ENCODE data around the gene SYNJ1. TPM values are rescaled to one million over a fixed set of nuclear protein-coding genes. Genes with fewer than 3 reads are reported as not detected.
A peak's percentile ranks its signal among the peaks of the same experiment; 100 is the strongest.

SYNJ1 gene
- total and polyA plus RNA-seq, 2 of the 13 experiments (the other 11 are each of a cell fraction or from before 2014, with no cell fraction given): 2.0 to 2.7 TPM

GRCh38 chr21:32612075-32612998 lies 115.5 kb downstream of the SYNJ1 start, which contains the start of gene CFAP298 (continued):
- TF ChIP-seq ZGPAT (CRISPR knock-in tag; IDR thresholded peaks at IDR 0.05) (peak; percentile 81; the same call in 1 of the 2 replicates), ZKSCAN5 (CRISPR knock-in tag; IDR thresholded peaks at IDR 0.05) (no peak), ZNF773 (CRISPR knock-in tag; IDR thresholded peaks at IDR 0.05; ENCODE audit: borderline replicate concordance) (peak; percentile 76; the same call in 1 of the 2 replicates), TEAD2 (CRISPR knock-in tag; IDR thresholded peaks at IDR 0.05) (no peak), ARID3A (IDR thresholded peaks at IDR 0.05; ENCODE audit: low read depth, low read length) (no peak), ZNF430 (CRISPR knock-in tag; IDR thresholded peaks at IDR 0.05) (0 out of 2 replicates have a peak, but pooled peaks have one; percentile 11), ZIK1 (CRISPR knock-in tag; IDR thresholded peaks at IDR 0.05; ENCODE audit: borderline replicate concordance, low read depth) (no peak; the same call in 1 of the 2 replicates), ZBTB20 (CRISPR knock-in tag; IDR thresholded peaks at IDR 0.05; ENCODE audit: borderline replicate concordance, low read depth) (peak; percentile 20; the same call in 1 of the 2 replicates), ZNF572 (CRISPR knock-in tag; IDR thresholded peaks at IDR 0.05) (no peak; the same call in 1 of the 2 replicates), MEIS2 (CRISPR knock-in tag; IDR thresholded peaks at IDR 0.05) (peak; percentile 61), PHF8 (CRISPR knock-in tag; IDR thresholded peaks at IDR 0.05) (peak; percentile 92), ZNF142 (CRISPR knock-in tag; IDR thresholded peaks at IDR 0.05) (peak; percentile 23; the same call in 1 of the 2 replicates), THAP7 (CRISPR knock-in tag; IDR thresholded peaks at IDR 0.05) (0 out of 2 replicates have a peak, but pooled peaks have one; percentile 54), TBL1XR1 (IDR thresholded peaks at IDR 0.05; ENCODE audit: borderline replicate concordance, low read length, partially characterized antibody) (no peak), JUNB (CRISPR knock-in tag; IDR thresholded peaks at IDR 0.05; ENCODE audit: borderline replicate concordance) (no peak; the same call in none of the 2 replicates), RAD51 (IDR thresholded peaks at IDR 0.05; ENCODE audit: borderline replicate concordance) (no peak), NR3C1 (CRISPR knock-in tag; IDR thresholded peaks at IDR 0.05) (no peak), ZNF333 (CRISPR knock-in tag; IDR thresholded peaks at IDR 0.05; ENCODE audit: borderline replicate concordance) (peak; percentile 90), PCBP2 (optimal IDR thresholded peaks at IDR 0.05; ENCODE audit: low read depth, low read length, poor library complexity, severe bottlenecking) (no peak)
